Astrocyte of the spinal cord (primary cell): ENCODE data around the gene RND3.

ENCODE experiments used
- DNase-seq: peaks from one replicate; pipeline ENCODE4 v3.0.0; 2011; ENCODE audit warnings: low read depth, low spot score
- H3K4me3 ChIP-seq: 2 replicates; pipeline ENCODE4 v1.5.1; 2011; ENCODE audit warnings: low read depth, mild to moderate bottlenecking, low read length, moderate library complexity
- in situ Hi-C: cut with HindIII; loops from 2 replicates; pipeline ENCODE4 v1.10.0; 2017; ENCODE audit warnings: low sequenced_read_pairs
- TF ChIP-seq, protein P1 (sequence below): IDR thresholded peaks from 2 replicates; pipeline ENCODE4 v1.5.1; 2012; ENCODE audit warnings: low read depth, mild to moderate bottlenecking, low read length, inconsistent platforms

RND3 gene

DNA sequence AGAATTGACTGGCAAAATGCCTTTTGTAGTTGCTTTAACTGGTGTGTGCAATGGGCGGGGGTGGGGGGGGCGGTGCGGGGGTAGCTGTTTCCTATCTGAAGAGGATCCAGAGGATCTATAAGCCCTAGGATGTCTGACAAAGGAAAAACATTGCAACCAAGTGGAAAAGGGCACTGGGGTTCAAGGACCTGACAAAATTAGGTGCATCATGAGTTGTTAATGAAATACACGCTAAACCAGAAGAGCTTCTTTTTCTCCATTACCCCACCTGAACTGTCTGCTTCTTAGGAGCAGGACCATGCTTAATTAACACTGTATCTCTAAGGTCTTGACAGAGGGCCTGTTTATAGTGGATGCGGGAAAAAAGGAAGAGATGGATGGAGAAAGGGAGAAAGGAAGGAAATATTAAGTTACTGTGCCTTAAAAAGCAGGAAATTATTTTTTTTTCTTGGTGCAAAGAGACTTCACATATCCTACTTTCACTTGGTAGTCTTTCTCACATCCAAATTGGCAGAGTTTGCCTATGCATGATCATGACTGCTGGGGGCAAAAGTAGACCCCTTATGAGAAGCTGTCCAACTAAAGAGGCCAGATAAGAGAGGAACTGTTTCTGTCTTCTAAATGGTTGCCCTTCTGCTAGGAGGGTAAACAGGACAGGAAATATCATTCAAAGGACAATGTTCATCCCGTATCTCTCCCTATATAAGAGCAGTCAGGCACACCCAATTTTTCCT lies 4.6 kb downstream of the RND3 start:
- no peak for DNase-seq
- TF ChIP-seq, protein P1, sequence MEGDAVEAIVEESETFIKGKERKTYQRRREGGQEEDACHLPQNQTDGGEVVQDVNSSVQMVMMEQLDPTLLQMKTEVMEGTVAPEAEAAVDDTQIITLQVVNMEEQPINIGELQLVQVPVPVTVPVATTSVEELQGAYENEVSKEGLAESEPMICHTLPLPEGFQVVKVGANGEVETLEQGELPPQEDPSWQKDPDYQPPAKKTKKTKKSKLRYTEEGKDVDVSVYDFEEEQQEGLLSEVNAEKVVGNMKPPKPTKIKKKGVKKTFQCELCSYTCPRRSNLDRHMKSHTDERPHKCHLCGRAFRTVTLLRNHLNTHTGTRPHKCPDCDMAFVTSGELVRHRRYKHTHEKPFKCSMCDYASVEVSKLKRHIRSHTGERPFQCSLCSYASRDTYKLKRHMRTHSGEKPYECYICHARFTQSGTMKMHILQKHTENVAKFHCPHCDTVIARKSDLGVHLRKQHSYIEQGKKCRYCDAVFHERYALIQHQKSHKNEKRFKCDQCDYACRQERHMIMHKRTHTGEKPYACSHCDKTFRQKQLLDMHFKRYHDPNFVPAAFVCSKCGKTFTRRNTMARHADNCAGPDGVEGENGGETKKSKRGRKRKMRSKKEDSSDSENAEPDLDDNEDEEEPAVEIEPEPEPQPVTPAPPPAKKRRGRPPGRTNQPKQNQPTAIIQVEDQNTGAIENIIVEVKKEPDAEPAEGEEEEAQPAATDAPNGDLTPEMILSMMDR: no peak
- H3K4me3 ChIP-seq: no peak overlapping the region
- in situ Hi-C loops: no loop called here

DNA sequence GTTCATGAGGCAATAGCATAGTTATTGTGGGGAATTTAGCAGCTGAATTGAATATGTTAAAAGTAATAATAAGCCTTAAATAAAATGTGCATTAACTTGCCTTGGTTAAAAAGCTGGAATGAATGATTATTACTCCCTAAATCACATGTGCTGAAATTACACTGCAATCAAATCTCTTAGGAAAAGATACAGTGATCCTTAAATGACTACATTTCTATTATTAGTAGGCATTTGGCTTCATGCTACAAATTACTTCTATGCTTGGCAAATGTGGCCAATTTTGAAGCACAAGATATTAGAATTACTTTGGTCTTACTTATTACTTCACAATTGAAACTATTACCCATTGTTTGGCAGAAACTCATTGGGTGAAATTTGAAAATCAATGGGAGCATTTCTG lies 5.4 kb downstream of the RND3 start:
- H3K4me3 ChIP-seq: no peak overlapping the region
- peak; percentile 22 for DNase-seq
- in situ Hi-C loops: no loop called here
- TF ChIP-seq, protein P1: no peak

DNA sequence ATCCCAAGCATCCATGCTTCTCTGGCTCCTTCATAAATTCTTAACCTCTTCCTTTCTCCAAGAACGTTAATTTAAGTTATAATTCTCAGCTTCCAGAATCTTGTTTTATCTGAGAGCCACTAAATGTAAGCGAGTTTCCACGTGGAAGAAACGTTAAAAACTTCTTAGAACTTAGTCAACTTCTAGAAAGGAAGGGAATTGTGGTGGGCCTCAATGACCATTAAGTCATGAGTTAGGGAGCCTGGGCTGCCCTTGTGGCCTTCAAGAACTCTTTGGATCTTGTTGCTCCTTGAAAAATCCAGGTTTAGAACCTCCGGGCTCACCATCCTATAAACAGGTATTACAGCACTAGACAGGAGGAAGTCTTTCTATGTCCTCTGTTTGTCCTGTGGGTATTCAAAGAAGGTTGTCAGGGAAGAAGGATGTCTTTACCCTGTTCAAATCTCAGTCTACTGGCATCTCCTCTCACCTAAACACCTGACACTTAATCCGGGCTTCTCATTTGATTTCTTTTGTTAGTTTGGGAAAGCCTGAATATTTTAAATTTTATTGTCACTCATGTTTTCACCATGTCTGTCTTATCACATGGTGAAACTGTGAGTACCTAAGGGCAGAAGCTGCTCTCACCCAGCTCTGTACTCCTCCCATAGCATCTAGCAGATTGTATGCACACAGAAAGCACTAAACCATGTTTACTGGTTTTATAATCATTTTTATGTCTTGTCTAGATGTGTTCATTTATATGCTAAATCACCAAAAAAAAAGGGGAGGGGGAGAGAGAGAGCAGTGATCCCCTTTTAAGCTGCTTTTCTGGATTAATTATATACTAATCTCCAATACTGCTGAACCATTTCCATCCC lies 6.3 kb downstream of the RND3 start:
- no peak for DNase-seq
- in situ Hi-C loops: no loop called here
- TF ChIP-seq, protein P1: no peak
- H3K4me3 ChIP-seq: no peak overlapping the region

DNA sequence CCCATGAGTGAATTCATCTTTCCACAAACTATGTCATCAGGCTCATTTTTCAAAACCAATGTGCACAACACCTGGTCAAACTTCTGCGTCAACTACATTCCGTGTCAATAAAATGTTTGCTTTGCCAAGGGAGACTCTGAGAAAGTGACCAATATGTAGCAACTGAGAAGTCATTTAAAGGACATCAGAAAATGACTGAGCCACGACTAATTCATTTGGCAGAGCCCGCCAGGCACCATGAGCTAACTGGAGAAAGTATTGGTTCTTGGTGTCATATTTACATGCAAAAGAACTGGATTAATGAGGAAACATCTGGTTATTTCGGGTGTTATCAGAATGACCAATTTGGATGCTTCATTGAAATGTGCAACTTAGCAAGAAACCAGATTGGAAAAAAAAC lies 7.2 kb downstream of the RND3 start:
- no peak overlapping the region for H3K4me3 ChIP-seq
- DNase-seq: peak; percentile 65
- in situ Hi-C loops: no loop called here
- TF ChIP-seq, protein P1: no peak

DNA sequence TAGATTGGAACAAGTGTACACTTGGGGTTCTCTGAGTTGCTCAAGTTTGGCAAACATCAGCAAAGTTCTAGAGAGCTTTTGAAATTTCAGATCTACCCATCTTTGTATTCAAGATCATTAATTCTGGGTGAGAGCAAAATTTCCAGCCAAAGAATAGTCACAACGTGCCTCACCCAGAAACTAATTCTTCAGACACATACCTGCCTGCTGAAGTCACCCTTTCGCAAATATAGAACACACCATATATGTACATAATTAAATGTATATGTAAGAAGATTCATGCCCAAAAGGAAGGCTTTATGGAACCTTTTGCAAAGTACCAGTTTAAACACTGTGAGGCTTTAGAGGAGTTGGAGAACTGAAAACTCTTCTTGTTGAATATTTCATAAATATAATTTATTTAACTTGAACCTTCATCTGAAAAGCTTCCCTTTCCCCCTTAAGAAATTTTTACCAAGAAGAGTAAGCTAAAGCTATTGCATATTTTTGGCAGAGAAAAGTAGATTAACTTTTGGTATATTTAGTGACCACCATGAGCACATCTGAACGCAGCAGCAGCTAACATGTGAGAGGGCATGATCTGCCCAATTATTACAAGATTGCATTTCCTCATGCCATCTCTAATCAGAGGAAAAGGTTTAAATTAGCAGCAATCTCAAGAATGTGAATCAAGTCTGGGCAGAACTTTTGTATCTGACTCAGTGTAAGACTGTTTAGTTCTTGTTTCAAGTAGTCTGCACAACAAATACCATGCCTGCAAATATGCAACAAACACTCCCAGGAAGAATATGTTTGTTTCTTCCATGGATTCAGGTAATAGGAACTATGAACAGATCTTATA lies 8.2 kb downstream of the RND3 start:
- H3K4me3 ChIP-seq: no peak overlapping the region
- TF ChIP-seq, protein P1: no peak
- peak; percentile 53 for DNase-seq
- in situ Hi-C loops: no loop called here

DNA sequence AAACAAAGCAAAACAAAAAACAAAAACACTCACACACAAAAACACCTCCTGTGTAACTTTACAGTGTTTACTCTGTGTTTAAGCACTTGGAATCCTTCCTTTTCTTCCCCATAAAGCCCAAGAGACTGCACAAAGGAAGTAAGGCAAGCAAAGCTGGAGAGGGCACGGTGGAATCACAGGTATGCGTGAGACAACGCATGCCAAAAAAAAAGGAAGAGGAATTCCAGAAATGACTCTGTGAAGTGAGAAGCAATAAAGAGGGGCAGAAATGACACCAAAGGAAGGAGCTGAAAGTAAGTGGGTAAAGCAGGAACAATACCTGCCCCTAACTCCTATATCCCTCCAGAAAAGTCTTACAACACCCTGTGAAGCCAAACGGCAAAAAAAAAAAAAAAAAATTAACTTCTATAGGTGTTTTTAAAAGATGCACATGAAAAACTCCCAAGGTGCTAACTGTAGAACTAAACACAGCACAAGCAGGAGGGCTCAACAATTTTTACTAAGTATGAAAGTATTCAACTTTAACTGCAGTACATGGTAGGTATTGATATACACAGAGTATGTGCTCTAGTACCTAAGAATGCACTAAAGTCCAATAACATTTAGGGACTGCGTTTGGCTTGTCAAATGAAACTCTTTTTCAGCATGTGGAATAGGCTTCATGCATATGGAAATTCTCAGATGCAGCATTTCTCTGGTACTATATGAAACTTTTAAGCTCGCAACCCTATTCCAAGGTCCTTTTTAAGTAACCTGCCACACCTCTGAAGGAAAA lies 9.1 kb downstream of the RND3 start:
- TF ChIP-seq, protein P1: no peak
- H3K4me3 ChIP-seq: no peak overlapping the region
- in situ Hi-C loops: no loop called here
- DNase-seq: peak; percentile 33
